Keratinocyte (primary cell): ENCODE measurements around the gene IFT43. TPM values are rescaled to one million over a fixed set of nuclear protein-coding genes. Genes with fewer than 3 reads are reported as not detected.

Experiments
- DNase-seq: peaks from one replicate; pipeline ENCODE4 v3.0.0-alpha.2; 2011; ENCODE audit warnings: low read depth, missing footprints, low spot score
- FAIRE-seq: peaks from 2 replicates; lab custom pipeline; 2011; peaks lifted over from hg19 to GRCh38; lab: Jason Lieb, UNC
- H2AFZ ChIP-seq: 2 replicates; pipeline ENCODE4 v1.6.0; 2012; ENCODE audit warnings: low read length, control low read depth, inconsistent platforms; ENCODE audit not compliant: control insufficient read depth
- H3K27ac ChIP-seq: 2 replicates; pipeline ENCODE4 v1.5.1; 2011; ENCODE audit warnings: low read length; ENCODE audit not compliant: control insufficient read depth, insufficient read depth
- H3K27me3 ChIP-seq: 3 replicates; pipeline ENCODE4 v1.6.0; 2011; ENCODE audit warnings: low read length; ENCODE audit not compliant: control insufficient read depth, insufficient read depth; ENCODE audit errors: extremely low read depth
- H3K36me3 ChIP-seq, 2 experiments: 2 replicates in 1 of 2; 3 replicates in 1 of 2; pipeline ENCODE4 v1.5.1; 2011; ENCODE audit warnings: low read length in 2 of 2, mild to moderate bottlenecking in 1 of 2; ENCODE audit not compliant: control insufficient read depth in 2 of 2, insufficient read depth in 2 of 2; ENCODE audit errors: extremely low read depth in 1 of 2
- H3K4me1 ChIP-seq: 3 replicates; pipeline ENCODE4 v1.5.1; 2011; ENCODE audit warnings: low read length; ENCODE audit not compliant: control insufficient read depth, insufficient read depth; ENCODE audit errors: extremely low read depth
- H3K4me2 ChIP-seq: 3 replicates; pipeline ENCODE4 v1.6.0; 2011; ENCODE audit warnings: low read depth, low read length; ENCODE audit not compliant: control insufficient read depth, insufficient read depth; ENCODE audit errors: extremely low read depth
- H3K4me3 ChIP-seq, 3 experiments: fragments of 200-600 bp in 1 of 3; sonication (generic) in 1 of 3; 2 replicates in 2 of 3; 3 replicates in 1 of 3; pipeline ENCODE4 v1.5.1; 2011 to 2016; ENCODE audit warnings: low read length in 3 of 3, mild to moderate bottlenecking in 3 of 3, control low read depth in 2 of 3, inconsistent platforms in 1 of 3, low read depth in 1 of 3, mixed read lengths in 1 of 3, mixed run types in 1 of 3, moderate library complexity in 1 of 3; ENCODE audit not compliant: control insufficient read depth in 2 of 3, insufficient read depth in 2 of 3; ENCODE audit errors: extremely low read depth in 1 of 3
- H3K79me2 ChIP-seq: 2 replicates; pipeline ENCODE4 v1.6.0; 2012; ENCODE audit warnings: low read length; ENCODE audit not compliant: control insufficient read depth, insufficient read depth
- H3K9ac ChIP-seq: 3 replicates; pipeline ENCODE4 v1.6.0; 2011; ENCODE audit warnings: low read length; ENCODE audit not compliant: control insufficient read depth, insufficient read depth; ENCODE audit errors: extremely low read depth
- H3K9me1 ChIP-seq: 3 replicates; pipeline ENCODE4 v1.6.0; 2011; ENCODE audit warnings: low read length; ENCODE audit not compliant: control insufficient read depth, insufficient read depth; ENCODE audit errors: extremely low read depth
- H3K9me3 ChIP-seq: 2 replicates; pipeline ENCODE4 v1.5.1; 2012; ENCODE audit warnings: low read depth, low read length; ENCODE audit not compliant: control insufficient read depth
- H4K20me1 ChIP-seq: 3 replicates; pipeline ENCODE4 v1.6.0; 2011; ENCODE audit warnings: low read length; ENCODE audit not compliant: control insufficient read depth, insufficient read depth; ENCODE audit errors: extremely low read depth
- EZH2 ChIP-seq: IDR thresholded peaks from one replicate; pipeline ENCODE4 v1.6.1; 2012; ENCODE audit warnings: inconsistent platforms, mild to moderate bottlenecking, low read length, moderate library complexity
- dilution Hi-C: fragments of 300-500 bp; cut with MboI; formaldehyde crosslinking; loops from one replicate; pipeline ENCODE4 v1.7.0; 2020; ENCODE audit warnings: low sequenced_read_pairs; ENCODE audit not compliant: extremely low pct_ligation_motif_present
- polyA plus RNA-seq, 5 experiments: library from polyadenylated mRNA; depleted of rRNA in 3 of 5; stranded (reverse) in 3 of 5; stranded (forward) in 1 of 5; unstranded in 1 of 5; fragments of >200 nt; gene quantifications; 1 replicate in 1 of 5; 2 replicates in 3 of 5; 3 replicates in 1 of 5; pipeline versions ENCODE4 v1.2.1 to v1.2.3, GENCODE V29; 2011 to 2012; ENCODE audit warnings: missing spikeins in 2 of 5, low read depth in 1 of 5, low replicate concordance in 1 of 5
- TF ChIP-seq, protein P1 (sequence below), 3 experiments: IDR thresholded peaks in 1 of 3; conservative IDR thresholded peaks in 1 of 3; optimal IDR thresholded peaks in 1 of 3; 2 replicates in 2 of 3; 3 replicates in 1 of 3; pipeline versions ENCODE3 to v1.5.1; 2011; ENCODE audit warnings: low read length in 3 of 3, mild to moderate bottlenecking in 3 of 3, moderate library complexity in 2 of 3, control low read depth in 1 of 3, inconsistent platforms in 1 of 3; ENCODE audit not compliant: insufficient read depth in 2 of 3; ENCODE audit errors: extremely low read depth in 1 of 3

The IFT43 gene
- polyA plus RNA-seq, 1 donor (not counting 4 experiments of a cell fraction or from before 2014, with no cell fraction given) = 41.6 TPM

DNA sequence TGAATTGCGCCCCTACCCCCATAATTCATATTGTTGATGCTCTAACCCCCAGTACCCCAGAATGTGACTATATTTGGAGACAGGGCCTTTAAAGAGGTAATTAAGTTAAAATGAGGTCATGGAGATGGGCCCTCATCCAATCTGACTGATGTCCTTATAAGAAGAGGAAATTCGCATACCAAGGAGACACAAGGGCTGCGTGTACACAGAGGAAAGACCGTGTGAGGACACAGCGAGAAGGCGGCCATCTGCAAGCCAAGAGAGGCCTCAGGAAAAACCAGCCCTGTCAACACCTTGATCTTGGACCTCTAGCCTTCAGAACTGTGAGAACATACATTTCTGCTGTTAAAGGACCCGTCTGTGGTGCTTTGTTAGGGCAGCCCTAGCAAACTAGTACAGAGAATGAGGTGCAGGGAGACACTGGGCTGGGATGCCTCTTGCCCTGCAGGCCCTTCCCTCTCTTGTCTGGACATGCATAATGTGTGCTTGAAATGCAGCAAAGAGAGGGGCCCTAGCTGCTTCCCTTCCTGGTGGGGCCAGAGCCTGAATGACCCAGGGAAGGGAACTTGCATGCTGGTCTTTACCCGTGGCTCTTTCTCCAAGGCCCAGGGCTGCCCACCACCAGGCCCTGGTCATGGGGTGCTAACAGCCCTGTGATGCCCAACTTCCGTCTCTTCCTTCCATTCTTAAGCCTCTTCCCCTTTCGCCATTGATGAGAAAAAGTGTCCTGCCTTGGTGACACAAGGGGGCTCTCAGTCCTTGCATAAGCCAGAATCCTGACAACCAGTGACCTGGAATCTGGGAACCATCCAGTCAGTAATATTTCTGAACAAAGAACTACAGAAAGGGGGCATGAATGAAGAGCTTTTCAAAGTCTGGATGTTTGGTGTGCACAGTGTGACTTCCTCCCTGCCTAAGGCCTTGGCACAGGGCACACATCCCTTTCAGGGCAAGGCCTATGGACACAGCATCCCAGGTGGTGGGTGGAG lies 116.1 kb downstream of the IFT43 start:
- H3K36me3 ChIP-seq = no peaks in the 10 kb centered on the region
- H3K9ac ChIP-seq = no peak overlapping the region
- dilution Hi-C loops = no loop called here
- no peaks in the 10 kb centered on the region for H3K79me2 ChIP-seq
- no peak overlapping the region for H2AFZ ChIP-seq
- TF ChIP-seq, protein P1, sequence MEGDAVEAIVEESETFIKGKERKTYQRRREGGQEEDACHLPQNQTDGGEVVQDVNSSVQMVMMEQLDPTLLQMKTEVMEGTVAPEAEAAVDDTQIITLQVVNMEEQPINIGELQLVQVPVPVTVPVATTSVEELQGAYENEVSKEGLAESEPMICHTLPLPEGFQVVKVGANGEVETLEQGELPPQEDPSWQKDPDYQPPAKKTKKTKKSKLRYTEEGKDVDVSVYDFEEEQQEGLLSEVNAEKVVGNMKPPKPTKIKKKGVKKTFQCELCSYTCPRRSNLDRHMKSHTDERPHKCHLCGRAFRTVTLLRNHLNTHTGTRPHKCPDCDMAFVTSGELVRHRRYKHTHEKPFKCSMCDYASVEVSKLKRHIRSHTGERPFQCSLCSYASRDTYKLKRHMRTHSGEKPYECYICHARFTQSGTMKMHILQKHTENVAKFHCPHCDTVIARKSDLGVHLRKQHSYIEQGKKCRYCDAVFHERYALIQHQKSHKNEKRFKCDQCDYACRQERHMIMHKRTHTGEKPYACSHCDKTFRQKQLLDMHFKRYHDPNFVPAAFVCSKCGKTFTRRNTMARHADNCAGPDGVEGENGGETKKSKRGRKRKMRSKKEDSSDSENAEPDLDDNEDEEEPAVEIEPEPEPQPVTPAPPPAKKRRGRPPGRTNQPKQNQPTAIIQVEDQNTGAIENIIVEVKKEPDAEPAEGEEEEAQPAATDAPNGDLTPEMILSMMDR (optimal IDR thresholded peaks at IDR 0.05 in 1 of 3, IDR thresholded peaks at IDR 0.05 in 1 of 3, conservative IDR thresholded peaks at IDR 0.05 in 1 of 3; ENCODE audit: extremely low read depth in 1 of 3, insufficient read depth in 2 of 3, low read length in 3 of 3) = no peak
- TF ChIP-seq EZH2 = no peak
- no peaks in the 10 kb centered on the region for H4K20me1 ChIP-seq
- FAIRE-seq (no peak), DNase-seq (no peak)
- no peak overlapping the region for H3K27ac ChIP-seq
- H3K4me1 ChIP-seq = no peaks in the 10 kb centered on the region
- peaks cover 26% of the 10 kb centered on the region for H3K27me3 ChIP-seq
- no peak overlapping the region for H3K4me3 ChIP-seq
- H3K4me2 ChIP-seq = no peak overlapping the region
- no peaks in the 10 kb centered on the region for H3K9me1 ChIP-seq
- no peaks in the 10 kb centered on the region for H3K9me3 ChIP-seq

DNA sequence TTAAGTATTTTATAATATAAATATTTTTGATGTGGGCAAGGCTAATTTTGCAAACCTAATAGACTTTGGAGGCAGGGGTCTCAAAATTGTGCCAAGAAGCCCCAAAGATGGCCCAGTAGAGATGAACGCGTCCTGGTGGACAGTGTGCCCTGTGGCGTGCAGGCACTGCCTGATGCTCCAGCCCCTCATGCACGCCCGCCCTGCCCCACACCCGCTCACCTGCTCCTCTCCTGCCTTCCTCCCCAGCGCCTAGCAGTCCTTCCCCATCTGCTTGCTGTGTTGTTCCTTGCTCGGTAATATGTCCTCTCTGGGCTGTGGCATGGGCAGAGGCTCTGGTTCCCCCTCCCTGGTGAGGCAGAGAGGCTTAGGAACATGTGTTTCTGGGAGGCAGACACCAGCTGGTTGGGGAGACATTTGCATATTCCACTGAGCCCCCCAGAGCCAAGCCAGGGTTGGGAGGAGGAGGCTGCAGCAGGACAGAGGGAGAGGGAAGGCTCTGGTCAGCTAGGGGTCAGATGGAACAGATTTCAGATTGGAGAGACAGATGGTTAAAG lies 119.3 kb downstream of the IFT43 start:
- Histone ChIP-seq H4K20me1 (no peaks in the 10 kb centered on the region), H3K4me2 (no peak overlapping the region), H3K36me3 (no peaks in the 10 kb centered on the region), H3K27ac (no peak overlapping the region), H3K9me3 (no peaks in the 10 kb centered on the region), H2AFZ (no peak overlapping the region), H3K79me2 (no peaks in the 10 kb centered on the region), H3K4me1 (no peaks in the 10 kb centered on the region), H3K27me3 (peaks cover 10% of the 10 kb centered on the region), H3K9me1 (no peaks in the 10 kb centered on the region), H3K9ac (no peak overlapping the region), H3K4me3 (no peak overlapping the region)
- FAIRE-seq (no peak), DNase-seq (no peak)
- dilution Hi-C loops = no loop called here
- TF ChIP-seq, protein P1 (optimal IDR thresholded peaks at IDR 0.05 in 1 of 3, IDR thresholded peaks at IDR 0.05 in 1 of 3, conservative IDR thresholded peaks at IDR 0.05 in 1 of 3; ENCODE audit: extremely low read depth in 1 of 3, insufficient read depth in 2 of 3, low read length in 3 of 3) = no peak
- no peak for TF ChIP-seq EZH2
